ENCODE results near the gene HMX1.

Gene HMX1

DNA sequence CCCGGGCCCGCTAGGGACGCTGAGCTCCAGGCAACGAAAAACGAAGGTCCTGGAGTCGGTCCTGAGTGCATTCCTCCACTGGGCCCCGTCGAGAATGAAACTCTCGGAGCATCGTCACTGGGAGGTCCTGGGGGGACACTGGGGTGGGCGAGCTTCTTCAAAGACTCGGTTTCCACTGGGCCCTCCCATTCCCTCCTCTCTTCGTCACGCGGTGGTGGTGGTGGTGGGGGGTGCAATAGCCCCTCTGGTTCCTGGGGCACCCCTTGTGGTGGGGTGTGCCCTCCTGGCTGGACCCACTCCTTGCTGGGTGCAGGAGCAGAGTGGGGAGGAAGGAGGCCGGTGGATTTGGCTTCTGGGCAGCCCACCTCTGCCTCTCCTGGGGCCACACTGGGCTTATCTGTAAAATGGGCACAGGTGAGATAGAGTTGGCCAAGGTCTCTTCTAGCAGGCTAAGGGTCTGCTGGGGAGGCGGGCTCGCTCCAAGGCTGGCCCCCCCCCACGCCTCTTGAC is 12.9 kb downstream of the HMX1 start:
- Mint-ChIP-seq H3K27ac (no peak overlapping the region), H3K27me3 (peaks cover 45% of the 10 kb centered on the region), H3K36me3 (no peaks in the 10 kb centered on the region), H3K9me3 (no peaks in the 10 kb centered on the region), H3K4me1 (peaks cover 3% of the 10 kb centered on the region), H3K4me3 (no peak overlapping the region)

DNA sequence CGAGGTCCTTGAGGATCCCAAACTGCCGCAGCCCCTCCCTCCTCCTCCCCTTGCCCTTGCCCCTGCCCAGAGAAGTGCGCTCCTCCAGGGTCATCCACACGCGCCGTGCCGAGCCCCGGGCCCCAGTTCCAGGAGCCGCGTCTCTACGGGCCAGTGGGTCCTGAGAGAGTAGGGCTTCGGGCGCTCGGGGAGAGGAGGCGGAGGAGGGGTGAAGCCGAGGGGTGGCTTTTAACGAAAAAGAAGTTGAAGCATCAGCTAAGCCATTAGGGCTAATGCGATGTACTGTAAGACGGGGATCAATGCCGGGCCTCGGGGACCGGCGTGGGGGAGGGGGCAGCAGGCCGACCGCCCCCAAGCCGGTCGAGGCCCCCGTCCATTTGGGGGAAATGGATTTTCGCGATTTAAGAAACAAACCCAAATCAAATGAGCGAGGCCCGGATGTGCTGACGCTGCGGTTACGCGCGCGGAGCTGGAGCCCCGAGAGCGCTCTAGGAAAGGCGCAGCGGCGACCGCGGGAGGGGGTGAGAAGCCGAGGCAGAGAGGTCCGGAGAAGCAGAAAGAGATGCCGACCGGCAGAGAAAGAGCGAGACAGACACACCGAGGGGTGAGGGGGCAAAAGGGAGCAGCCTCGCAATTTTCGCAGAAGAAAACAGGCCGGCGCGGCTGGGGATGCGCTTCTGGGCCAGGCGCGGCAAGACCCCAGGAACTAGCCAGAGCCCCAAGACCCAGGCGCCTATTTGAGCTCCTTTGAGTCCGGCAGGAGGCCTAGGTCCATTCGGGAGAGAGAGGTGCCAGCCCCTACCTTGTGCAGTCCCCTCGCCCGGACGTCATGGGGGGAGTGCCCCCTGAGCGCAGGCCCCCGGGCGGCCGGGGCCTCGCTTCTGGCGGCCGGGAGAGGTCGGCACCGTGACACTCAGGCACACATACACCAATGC is 13.6 kb downstream of the HMX1 start:
- H3K27me3 Mint-ChIP-seq = peaks cover 48% of the 10 kb centered on the region
- H3K4me3 Mint-ChIP-seq = no peak overlapping the region
- H3K27ac Mint-ChIP-seq = no peak overlapping the region
- no peaks in the 10 kb centered on the region for H3K9me3 Mint-ChIP-seq
- H3K4me1 Mint-ChIP-seq = peaks cover 3% of the 10 kb centered on the region
- no peaks in the 10 kb centered on the region for H3K36me3 Mint-ChIP-seq

DNA sequence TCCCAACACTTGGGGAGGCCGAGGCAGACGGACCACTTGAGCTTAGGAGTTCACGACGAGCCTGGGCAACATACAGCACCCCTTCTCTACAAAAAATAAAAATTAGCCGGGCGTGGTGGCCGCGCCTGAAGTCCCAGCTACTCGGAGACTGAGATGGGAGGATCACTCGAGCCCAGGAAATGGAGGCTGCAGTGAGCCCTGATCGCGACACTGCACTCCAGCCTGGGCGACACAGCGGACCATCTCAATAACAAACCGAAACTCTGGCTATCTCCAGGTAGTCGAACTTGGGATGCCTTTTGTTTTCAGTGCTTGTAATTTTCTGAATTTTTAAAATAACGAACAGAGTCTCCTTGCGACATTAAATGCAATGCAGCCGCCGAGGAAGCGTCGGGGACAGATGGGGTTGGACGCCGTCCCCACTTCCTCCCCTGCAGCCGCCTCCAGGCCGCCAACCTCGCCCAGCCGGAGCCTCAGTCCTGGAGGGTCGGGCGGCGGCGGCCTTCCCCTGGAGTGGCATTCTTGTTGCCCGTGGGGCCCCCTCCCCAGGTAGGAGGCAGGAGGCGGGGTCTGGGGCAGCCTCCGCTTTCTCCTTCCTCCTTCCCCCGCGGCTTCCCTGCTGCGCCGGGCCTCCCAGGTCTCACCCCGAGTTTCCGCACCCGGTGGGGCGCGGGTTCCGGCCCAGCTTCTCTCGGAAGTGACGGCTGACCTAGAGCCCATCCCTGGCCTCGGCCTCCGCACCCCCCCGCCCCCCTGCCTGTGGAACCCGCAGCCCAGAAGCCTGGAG is 14.6 kb downstream of the HMX1 start:
- H3K4me1 Mint-ChIP-seq = peaks cover 3% of the 10 kb centered on the region
- H3K9me3 Mint-ChIP-seq = no peaks in the 10 kb centered on the region
- H3K27me3 Mint-ChIP-seq = peaks cover 44% of the 10 kb centered on the region
- no peaks in the 10 kb centered on the region for H3K36me3 Mint-ChIP-seq
- H3K27ac Mint-ChIP-seq = no peak overlapping the region
- H3K4me3 Mint-ChIP-seq = peak overlapping the region; percentile 19

DNA sequence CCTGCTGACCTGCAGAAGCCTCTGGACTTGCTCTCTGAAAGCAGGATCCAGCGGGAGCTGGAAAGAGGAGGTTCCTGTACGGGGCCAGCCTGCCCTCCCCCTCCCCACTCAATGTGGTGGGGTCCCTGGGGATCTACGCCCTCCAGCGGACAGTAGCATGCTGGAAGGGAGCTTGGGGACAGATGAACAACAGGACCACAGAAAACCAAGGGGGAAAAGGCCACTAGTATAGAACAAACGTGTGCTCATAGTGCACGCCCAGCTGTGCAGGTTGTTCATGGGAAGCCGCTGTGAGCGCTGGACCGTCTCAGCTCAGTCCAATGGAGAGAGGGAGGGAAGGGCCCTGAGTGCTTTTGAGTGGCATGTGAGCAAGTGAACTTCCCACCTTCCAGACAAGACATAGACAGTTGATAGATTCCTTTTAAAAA is 15.8 kb downstream of the HMX1 start:
- H3K4me1 Mint-ChIP-seq = peaks cover 3% of the 10 kb centered on the region
- no peak overlapping the region for H3K4me3 Mint-ChIP-seq
- H3K27me3 Mint-ChIP-seq = peaks cover 42% of the 10 kb centered on the region
- no peaks in the 10 kb centered on the region for H3K9me3 Mint-ChIP-seq
- H3K36me3 Mint-ChIP-seq = no peaks in the 10 kb centered on the region
- H3K27ac Mint-ChIP-seq = no peak overlapping the region

DNA sequence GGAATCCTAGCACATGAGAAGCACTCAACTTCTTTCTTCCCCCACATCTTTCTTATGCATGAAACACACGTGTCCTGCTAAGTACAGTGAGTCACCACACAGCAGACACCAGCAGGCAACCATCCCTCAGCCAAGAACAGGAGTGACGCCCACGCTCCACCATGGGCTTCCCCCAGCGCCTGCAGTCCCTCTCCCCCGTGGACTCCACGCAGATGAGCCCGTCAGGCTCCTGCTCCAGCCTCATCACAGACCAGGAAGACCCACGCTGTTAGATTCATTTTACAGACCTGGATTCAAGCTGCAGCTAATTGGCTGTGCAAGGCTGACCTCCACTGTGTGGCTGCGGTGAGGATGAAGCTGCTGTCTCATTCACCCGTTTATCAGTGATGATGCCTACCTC is 16.7 kb downstream of the HMX1 start:
- Mint-ChIP-seq H3K4me1 (peaks cover 3% of the 10 kb centered on the region), H3K36me3 (no peaks in the 10 kb centered on the region), H3K9me3 (no peaks in the 10 kb centered on the region), H3K27me3 (peaks cover 39% of the 10 kb centered on the region), H3K27ac (no peak overlapping the region), H3K4me3 (no peak overlapping the region)

DNA sequence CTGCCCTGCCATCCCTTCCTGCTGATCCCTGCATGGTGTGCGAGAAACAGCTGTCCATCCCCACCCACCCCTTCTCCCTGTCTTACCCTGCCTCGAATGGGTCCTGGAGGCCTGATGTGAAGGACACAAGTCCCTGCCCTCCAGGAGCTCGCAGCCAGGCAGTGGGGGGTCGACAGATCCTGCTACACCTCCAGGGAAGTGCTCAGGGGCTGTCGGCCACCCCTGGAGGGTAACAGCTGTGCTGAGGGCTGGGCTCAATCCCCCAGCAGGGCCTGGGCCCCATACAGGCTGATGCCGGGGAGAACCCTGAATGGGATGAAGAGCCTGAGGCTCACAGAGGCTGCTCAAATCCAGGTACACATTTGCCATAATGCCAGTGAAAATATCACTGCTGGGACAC is 17.6 kb downstream of the HMX1 start:
- Mint-ChIP-seq H3K27ac (no peak overlapping the region), H3K9me3 (no peaks in the 10 kb centered on the region), H3K4me3 (no peak overlapping the region), H3K36me3 (no peaks in the 10 kb centered on the region), H3K27me3 (peaks cover 32% of the 10 kb centered on the region), H3K4me1 (peaks cover 3% of the 10 kb centered on the region)

DNA sequence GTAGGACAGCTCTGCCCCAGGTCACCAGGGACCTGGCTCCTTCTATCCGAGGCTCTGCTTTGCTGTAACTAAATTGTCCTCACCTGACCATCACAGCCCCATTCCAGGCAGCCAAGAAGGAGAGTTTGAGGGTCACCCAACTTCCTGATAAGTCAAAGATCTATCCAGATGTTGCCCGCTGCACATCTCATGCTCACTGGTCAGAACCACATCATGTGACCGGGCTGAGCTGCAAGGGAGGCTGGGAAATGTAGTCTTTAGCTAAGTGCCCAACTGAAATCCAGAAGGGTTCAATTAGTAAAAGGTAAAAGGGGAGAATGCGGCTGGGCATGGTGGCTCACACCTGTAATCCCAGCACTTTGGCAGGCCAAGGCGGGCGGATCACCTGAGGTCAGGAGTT is 18.4 kb downstream of the HMX1 start:
- no peak overlapping the region for H3K27ac Mint-ChIP-seq
- no peaks in the 10 kb centered on the region for H3K9me3 Mint-ChIP-seq
- H3K4me1 Mint-ChIP-seq = peaks cover 3% of the 10 kb centered on the region
- no peaks in the 10 kb centered on the region for H3K36me3 Mint-ChIP-seq
- H3K27me3 Mint-ChIP-seq = peaks cover 31% of the 10 kb centered on the region
- no peak overlapping the region for H3K4me3 Mint-ChIP-seq

DNA sequence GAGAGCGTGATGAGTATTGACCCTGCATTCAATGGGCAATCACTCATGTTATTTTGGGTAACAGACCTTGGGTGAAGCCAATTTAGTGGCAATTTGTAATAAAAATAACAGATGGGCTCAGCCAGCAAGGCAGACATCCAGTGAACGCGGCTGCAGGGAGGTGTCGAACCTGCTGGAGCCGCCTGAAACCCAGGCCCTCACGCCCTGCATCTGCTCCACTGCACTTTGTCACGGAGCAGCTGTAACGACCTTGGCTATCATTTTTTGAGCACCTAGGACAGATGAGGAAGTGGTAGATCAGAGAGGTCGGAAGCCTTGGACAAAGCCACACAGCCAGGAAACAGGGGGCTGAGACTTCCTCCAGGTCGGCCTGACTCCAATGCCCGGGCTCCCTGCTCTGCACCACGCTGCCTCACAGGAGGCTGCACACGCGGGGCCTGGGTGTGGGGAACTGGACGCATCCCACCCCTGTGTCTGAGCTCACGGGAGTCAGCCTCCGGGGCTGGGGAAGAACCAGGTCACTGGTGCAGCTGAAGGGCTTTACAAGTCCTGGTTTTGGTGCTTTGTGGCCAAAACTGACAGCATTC is 19.4 kb downstream of the HMX1 start:
- Mint-ChIP-seq H3K4me3 (no peak overlapping the region), H3K4me1 (peaks cover 3% of the 10 kb centered on the region), H3K27me3 (peaks cover 28% of the 10 kb centered on the region)

DNA sequence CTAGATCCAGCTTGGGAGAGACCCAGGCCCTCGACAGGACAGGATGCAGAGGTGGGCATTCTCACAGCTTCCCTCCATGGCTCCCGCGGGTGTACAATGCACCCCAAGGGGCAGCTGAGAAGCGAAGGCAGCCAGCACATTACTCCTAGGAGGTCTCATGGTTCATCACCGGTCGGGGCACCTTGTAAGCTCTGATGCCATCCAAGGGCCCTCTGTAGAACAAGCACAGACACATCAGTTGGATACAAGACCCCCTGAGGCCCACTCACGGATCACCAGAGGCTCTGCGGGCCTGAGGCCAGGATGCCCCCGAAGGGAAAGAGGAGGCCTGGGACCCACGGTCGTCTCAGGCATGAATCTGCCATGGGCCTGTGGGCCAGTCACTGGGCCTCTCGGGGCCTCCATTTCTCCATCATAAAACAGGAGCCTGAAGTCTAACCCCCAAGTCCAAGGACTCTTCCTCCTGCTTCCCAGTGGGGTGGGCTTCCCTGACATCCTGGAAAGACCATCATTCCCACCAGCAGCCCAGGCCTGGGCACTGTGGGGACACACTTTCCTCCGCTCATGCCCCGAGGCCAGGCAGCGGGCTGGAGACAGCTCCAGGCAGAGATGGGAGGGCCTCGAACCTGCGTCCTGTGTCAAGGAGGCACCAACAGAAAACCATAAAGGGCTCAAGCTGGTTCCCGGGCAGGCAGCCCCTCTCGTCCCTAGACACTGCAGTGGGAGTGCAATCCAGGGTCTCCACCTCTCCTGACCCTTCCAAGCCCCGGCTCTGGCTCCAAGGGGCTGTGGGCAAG is 20.1 kb downstream of the HMX1 start:
- no peaks in the 10 kb centered on the region for H3K9me3 Mint-ChIP-seq
- no peak overlapping the region for H3K4me3 Mint-ChIP-seq
- no peak overlapping the region for H3K27ac Mint-ChIP-seq
- H3K27me3 Mint-ChIP-seq = peaks cover 23% of the 10 kb centered on the region
- no peaks in the 10 kb centered on the region for H3K36me3 Mint-ChIP-seq
- peaks cover 3% of the 10 kb centered on the region for H3K4me1 Mint-ChIP-seq

More for the DNA sequence above, 19.4 kb downstream of the HMX1 start:
- no peak overlapping the region for H3K27ac Mint-ChIP-seq
- no peaks in the 10 kb centered on the region for H3K9me3 Mint-ChIP-seq
- no peaks in the 10 kb centered on the region for H3K36me3 Mint-ChIP-seq

DNA sequence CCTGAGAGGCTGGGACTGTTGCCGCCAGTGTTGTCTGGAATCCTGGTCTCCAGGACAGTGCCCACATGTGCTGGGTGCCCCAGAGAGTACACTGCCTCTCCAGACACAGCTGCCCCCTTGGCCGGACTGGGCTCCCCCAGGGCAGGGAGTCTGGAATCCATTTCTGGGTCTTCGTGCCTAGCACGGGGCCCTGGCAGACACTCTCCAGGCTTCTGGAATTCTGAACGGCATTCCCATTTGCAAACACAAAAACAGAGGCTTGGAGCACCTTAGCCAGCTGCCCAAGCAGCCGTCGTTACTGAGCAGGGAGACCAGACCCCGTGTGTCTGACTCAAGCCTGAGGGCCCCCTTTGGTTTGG is 20.8 kb downstream of the HMX1 start:
- no peaks in the 10 kb centered on the region for H3K9me3 Mint-ChIP-seq
- H3K36me3 Mint-ChIP-seq = no peaks in the 10 kb centered on the region
- H3K27me3 Mint-ChIP-seq = peaks cover 18% of the 10 kb centered on the region
- H3K4me3 Mint-ChIP-seq = no peak overlapping the region
- no peaks in the 10 kb centered on the region for H3K4me1 Mint-ChIP-seq
- no peak overlapping the region for H3K27ac Mint-ChIP-seq

DNA sequence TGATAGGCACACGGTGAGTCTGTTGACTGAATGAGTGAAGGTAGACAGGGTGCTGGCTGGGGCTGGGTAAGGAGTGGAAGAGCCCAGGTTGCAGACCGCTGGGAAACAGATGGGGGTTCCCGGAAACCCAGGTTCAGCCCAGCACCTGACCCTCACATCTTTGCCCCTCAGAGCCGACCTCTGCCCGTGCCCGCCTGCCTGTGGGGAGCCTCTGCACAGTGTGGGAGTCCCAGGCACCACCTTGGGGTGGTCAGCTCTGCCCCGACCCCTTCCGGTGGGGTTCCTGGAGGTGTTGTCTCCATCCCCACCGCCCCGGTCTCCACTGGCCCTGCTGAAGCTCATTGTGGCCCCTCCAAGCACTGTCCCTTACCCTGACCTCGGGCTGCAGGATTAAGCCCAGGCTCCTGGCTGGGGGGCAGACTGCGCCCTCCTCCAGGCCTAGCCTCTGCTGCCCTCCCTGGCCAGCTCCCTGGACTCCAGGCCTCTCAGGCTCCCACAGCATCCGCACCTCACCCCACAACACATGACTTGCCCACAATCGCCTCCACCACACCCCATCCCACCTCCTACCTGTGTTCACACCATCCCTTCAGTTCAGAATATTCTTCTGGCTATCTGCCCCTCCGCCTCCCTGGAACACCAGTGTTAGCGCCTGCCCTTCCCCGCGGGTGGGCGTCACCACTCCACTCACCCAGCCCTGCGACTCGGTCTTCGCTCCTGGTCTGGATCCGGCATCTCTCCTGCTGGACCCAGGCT is 21.4 kb downstream of the HMX1 start:
- Mint-ChIP-seq H3K4me1 (no peaks in the 10 kb centered on the region), H3K27me3 (peaks cover 15% of the 10 kb centered on the region), H3K4me3 (no peak overlapping the region)

DNA sequence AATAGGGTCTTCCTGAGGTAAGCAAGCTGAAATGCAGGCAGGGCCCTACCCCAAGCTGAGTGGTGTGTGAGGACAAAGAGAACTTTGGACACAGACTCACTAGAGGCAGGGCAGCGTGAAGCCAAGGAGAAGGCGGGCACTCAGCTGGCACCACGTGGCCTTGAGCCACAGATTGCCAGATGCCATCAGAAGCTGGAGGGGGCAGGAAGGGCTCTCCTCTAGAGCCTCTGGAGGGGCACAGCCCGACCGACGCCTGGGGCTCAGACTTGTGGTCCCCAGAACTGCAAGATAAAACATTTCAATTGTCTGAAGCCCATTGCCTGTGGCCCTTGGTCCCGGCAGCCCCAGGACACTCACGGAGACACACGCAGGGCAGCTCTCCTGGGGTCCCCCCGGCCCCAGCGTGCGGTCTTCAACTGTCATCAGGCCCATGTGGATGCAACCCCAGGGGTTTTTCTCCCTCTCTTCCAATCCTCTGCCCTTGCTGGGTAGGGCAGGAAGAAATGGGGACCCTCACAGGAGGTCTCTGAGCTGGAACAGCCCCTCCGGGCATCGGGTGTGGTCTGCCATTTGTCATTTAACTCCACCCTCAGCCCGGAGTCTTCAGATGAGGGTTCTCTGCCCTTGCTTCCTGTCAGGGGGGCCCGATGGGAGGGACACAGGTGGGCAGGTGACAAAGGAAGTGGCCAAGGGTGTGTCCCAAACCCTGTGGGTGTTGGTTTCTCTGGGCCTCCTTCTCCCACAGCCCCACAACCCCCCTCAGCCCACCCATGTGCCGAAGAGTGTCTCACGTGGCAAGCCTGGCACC is 22.2 kb downstream of the HMX1 start:
- Mint-ChIP-seq H3K27ac (no peak overlapping the region), H3K9me3 (no peaks in the 10 kb centered on the region), H3K4me3 (no peak overlapping the region), H3K27me3 (peaks cover 7% of the 10 kb centered on the region), H3K36me3 (no peaks in the 10 kb centered on the region), H3K4me1 (no peaks in the 10 kb centered on the region)

More for the DNA sequence above, 21.4 kb downstream of the HMX1 start:
- Mint-ChIP-seq H3K27ac (no peak overlapping the region), H3K9me3 (no peaks in the 10 kb centered on the region), H3K36me3 (no peaks in the 10 kb centered on the region)

DNA sequence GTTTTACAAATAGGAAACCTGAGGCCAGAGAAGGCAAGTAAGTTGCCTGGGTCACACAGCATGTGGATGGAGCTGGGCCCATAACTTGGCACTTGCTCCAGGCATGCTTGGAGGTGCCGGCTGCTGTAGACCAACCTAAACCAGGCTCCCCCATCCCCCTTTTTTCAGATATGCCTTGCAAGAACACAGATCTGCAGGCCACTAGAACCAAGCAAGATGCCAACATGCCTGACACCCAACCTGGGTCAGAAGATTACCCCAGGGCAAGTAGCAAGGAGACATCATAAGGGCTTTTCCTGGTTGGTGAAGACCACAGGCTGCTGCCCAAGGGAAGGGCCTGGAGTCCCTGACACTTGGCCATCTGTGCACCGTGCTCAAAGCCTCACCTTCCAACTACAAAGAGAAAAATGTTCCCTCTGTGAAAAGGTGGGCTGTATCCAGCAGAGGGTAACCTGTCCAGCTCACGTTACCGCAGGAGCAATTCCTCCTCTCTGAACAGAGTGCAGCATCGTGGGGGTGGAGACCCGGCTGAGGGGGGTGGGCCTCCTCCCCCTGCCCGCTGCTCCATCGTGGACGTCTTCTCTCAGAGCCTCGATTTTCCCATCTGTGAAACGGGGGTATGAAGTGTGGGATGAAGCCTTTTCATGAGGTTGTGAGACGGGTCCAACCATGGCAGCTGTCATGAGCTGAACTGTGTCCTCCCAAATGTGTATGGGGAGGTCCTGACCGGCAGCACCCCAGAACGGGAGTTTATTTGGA is 23.0 kb downstream of the HMX1 start:
- Mint-ChIP-seq H3K27ac (no peak overlapping the region), H3K4me3 (no peak overlapping the region), H3K27me3 (peaks cover 5% of the 10 kb centered on the region), H3K36me3 (no peaks in the 10 kb centered on the region), H3K4me1 (no peaks in the 10 kb centered on the region), H3K9me3 (no peaks in the 10 kb centered on the region)

All from activated naive CD4-positive, alpha-beta T cell treated with anti-CD3 and anti-CD28 coated beads, Interleukin-2, amount 50 U/mL, for 24 hours (primary cell).